ENCODE results near the gene DCAF7. TPM values are rescaled to one million over a fixed set of nuclear protein-coding genes. Genes with fewer than 3 reads are reported as not detected.
A peak's percentile ranks its signal among the peaks of the same experiment; 100 is the strongest.

Gene DCAF7
- total RNA-seq, 2 donors from 2014 or later: 96.0 to 114 TPM

- Histone ChIP-seq H3K36me3 (ENCODE audit: control insufficient read depth, insufficient read depth, low read length) (no peaks in the 10 kb centered on the region), H3K4me3 (ENCODE audit: low read length) (no peak overlapping the region), H3K4me1 (ENCODE audit: control insufficient read depth, insufficient read depth, low read length) (no peaks in the 10 kb centered on the region), H3K9me3 (ENCODE audit: control insufficient read depth, low read length) (no peaks in the 10 kb centered on the region), H3K27ac (ENCODE audit: low read depth, low read length) (no peak overlapping the region), H3K9ac (ENCODE audit: extremely low read depth, low read length, poor library complexity, severe bottlenecking) (no peak overlapping the region), H3K27me3 (ENCODE audit: control insufficient read depth, insufficient read depth, low read length, poor library complexity, severe bottlenecking) (peaks cover 19% of the 10 kb centered on the region)
- WGBS, 2 experiments (ENCODE audit: insufficient coverage in 1 of 2, insufficient read length in 1 of 2): 93 to 96% methylated on average over 10 to 14 of the region's 14 CpGs
- peak overlapping the region; percentile 47 for H3K4me3 Mint-ChIP-seq
- no peaks in the 10 kb centered on the region for H3K36me3 Mint-ChIP-seq (ENCODE audit: low read depth)
- peaks cover 17% of the 10 kb centered on the region for H3K27me3 Mint-ChIP-seq (ENCODE audit: insufficient read depth)
- H3K4me1 Mint-ChIP-seq: peaks cover 14% of the 10 kb centered on the region
- no peak for DNase-seq
- no peaks in the 10 kb centered on the region for H3K9me3 Mint-ChIP-seq
- no peak for TF ChIP-seq CTCF (conservative IDR thresholded peaks at IDR 0.05)
- no peak overlapping the region for H3K27ac Mint-ChIP-seq
Measured at GRCh38 chr17:63524051-63524450, 26.2 kb upstream of the DCAF7 start.

GRCh38 chr17:63525190-63525946 lies 24.9 kb upstream of the DCAF7 start:
- Histone ChIP-seq H3K27ac (ENCODE audit: low read depth, low read length) (no peak overlapping the region), H3K4me3 (ENCODE audit: low read length) (no peak overlapping the region), H3K9me3 (ENCODE audit: control insufficient read depth, low read length) (no peaks in the 10 kb centered on the region), H3K27me3 (ENCODE audit: control insufficient read depth, insufficient read depth, low read length, poor library complexity, severe bottlenecking) (peaks cover 19% of the 10 kb centered on the region), H3K9ac (ENCODE audit: extremely low read depth, low read length, poor library complexity, severe bottlenecking) (no peak overlapping the region), H3K4me1 (ENCODE audit: control insufficient read depth, insufficient read depth, low read length) (peaks cover 4% of the 10 kb centered on the region), H3K36me3 (ENCODE audit: control insufficient read depth, insufficient read depth, low read length) (no peaks in the 10 kb centered on the region)
- no peak for DNase-seq
- no peaks in the 10 kb centered on the region for H3K9me3 Mint-ChIP-seq
- H3K4me3 Mint-ChIP-seq: no peak overlapping the region
- no peaks in the 10 kb centered on the region for H3K36me3 Mint-ChIP-seq (ENCODE audit: low read depth)
- no peak overlapping the region for H3K27ac Mint-ChIP-seq
- TF ChIP-seq CTCF (conservative IDR thresholded peaks at IDR 0.05): no peak
- H3K4me1 Mint-ChIP-seq: peaks cover 19% of the 10 kb centered on the region
- WGBS, 2 experiments (ENCODE audit: insufficient coverage in 1 of 2, insufficient read length in 1 of 2): 77 to 80% methylated on average over 2 to 6 of the region's 6 CpGs
- peaks cover 17% of the 10 kb centered on the region for H3K27me3 Mint-ChIP-seq (ENCODE audit: insufficient read depth)

GRCh38 chr17:63526861-63527260 lies 23.4 kb upstream of the DCAF7 start:
- WGBS, 2 experiments (ENCODE audit: insufficient coverage in 1 of 2, insufficient read length in 1 of 2): 86 to 88% methylated on average over 4 to 5 of the region's 5 CpGs
- Histone ChIP-seq H3K36me3 (ENCODE audit: control insufficient read depth, insufficient read depth, low read length) (no peaks in the 10 kb centered on the region), H3K4me1 (ENCODE audit: control insufficient read depth, insufficient read depth, low read length) (peaks cover 4% of the 10 kb centered on the region), H3K27me3 (ENCODE audit: control insufficient read depth, insufficient read depth, low read length, poor library complexity, severe bottlenecking) (peaks cover 19% of the 10 kb centered on the region), H3K4me3 (ENCODE audit: low read length) (no peak overlapping the region), H3K9me3 (ENCODE audit: control insufficient read depth, low read length) (no peaks in the 10 kb centered on the region), H3K9ac (ENCODE audit: extremely low read depth, low read length, poor library complexity, severe bottlenecking) (no peak overlapping the region), H3K27ac (ENCODE audit: low read depth, low read length) (no peak overlapping the region)
- Mint-ChIP-seq H3K36me3 (ENCODE audit: low read depth) (no peaks in the 10 kb centered on the region), H3K4me3 (no peak overlapping the region), H3K9me3 (no peaks in the 10 kb centered on the region), H3K4me1 (peaks cover 13% of the 10 kb centered on the region), H3K27ac (no peak overlapping the region), H3K27me3 (ENCODE audit: insufficient read depth) (peaks cover 19% of the 10 kb centered on the region)
- no peak for TF ChIP-seq CTCF (conservative IDR thresholded peaks at IDR 0.05)
- DNase-seq: no peak
